Progenitor cell of endocrine pancreas (in vitro differentiated cells): ENCODE measurements around the gene TMEM129. TPM values are rescaled to one million over a fixed set of nuclear protein-coding genes. Genes with fewer than 3 reads are reported as not detected.

Experiments used
- DNase-seq: peaks from one replicate; pipeline ENCODE4 v3.0.0; 2021; ENCODE audit warnings: low spot score; ENCODE audit not compliant: unreplicated experiment
- H3K27ac Mint-ChIP-seq: 2 replicates; pipeline ENCODE4 v1.8.0; 2021; ENCODE audit warnings: mild to moderate bottlenecking, moderate library complexity, mixed read lengths
- H3K27me3 Mint-ChIP-seq: 2 replicates; pipeline ENCODE4 v1.8.0; 2021; ENCODE audit warnings: mixed read lengths
- H3K36me3 Mint-ChIP-seq: 2 replicates; pipeline ENCODE4 v1.8.0; 2022; ENCODE audit warnings: mixed read lengths; ENCODE audit not compliant: insufficient read depth
- H3K4me1 Mint-ChIP-seq: 2 replicates; pipeline ENCODE4 v1.8.0; 2021; ENCODE audit warnings: low read depth, mixed read lengths
- H3K4me3 Mint-ChIP-seq: 2 replicates; pipeline ENCODE4 v1.8.0; 2021; ENCODE audit warnings: low read depth, mild to moderate bottlenecking, moderate library complexity, mixed read lengths
- H3K9me3 Mint-ChIP-seq: 2 replicates; pipeline ENCODE4 v1.8.0; 2021; ENCODE audit warnings: low read depth, mixed read lengths
- total RNA-seq: library from RNA; stranded (reverse); gene quantifications from 2 replicates; pipeline ENCODE4 v1.2.1, GENCODE V29; 2021
- TF ChIP-seq, protein P1 (sequence below): fragments of 200-600 bp; sonication (generic); IDR thresholded peaks from one replicate; pipeline ENCODE4 v1.5.0; 2021; ENCODE audit warnings: antibody characterized with exemption, mild to moderate bottlenecking; ENCODE audit not compliant: unreplicated experiment

TMEM129 gene
- total RNA-seq, 1 donor from 2014 or later, result 30.0 TPM

DNA sequence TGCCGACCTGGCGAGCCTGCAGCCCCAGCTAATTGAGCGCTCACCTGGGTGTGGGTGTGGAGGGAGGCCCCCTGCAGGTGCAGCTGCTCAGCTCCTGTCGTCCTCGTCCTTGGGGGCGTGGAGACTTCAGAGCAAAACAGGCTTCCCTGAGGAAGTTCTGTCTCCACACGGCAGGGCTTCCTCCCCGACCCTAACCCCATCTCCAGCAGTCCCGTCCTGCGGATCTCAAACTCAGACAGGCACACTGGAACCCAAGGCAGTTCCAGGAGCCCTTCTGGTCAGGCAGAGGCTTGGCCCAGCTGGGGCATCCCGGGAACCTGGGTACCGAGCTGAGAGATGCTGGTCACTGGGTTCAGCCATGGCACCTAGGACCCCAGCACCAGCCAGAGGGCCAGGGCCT is 24.6 kb upstream of the TMEM129 start:
- Mint-ChIP-seq H3K36me3 (peaks cover 6% of the 10 kb centered on the region), H3K27me3 (no peaks in the 10 kb centered on the region), H3K4me3 (no peak overlapping the region), H3K27ac (no peak overlapping the region), H3K4me1 (no peaks in the 10 kb centered on the region), H3K9me3 (no peaks in the 10 kb centered on the region)
- no peak for DNase-seq
- TF ChIP-seq, protein P1, sequence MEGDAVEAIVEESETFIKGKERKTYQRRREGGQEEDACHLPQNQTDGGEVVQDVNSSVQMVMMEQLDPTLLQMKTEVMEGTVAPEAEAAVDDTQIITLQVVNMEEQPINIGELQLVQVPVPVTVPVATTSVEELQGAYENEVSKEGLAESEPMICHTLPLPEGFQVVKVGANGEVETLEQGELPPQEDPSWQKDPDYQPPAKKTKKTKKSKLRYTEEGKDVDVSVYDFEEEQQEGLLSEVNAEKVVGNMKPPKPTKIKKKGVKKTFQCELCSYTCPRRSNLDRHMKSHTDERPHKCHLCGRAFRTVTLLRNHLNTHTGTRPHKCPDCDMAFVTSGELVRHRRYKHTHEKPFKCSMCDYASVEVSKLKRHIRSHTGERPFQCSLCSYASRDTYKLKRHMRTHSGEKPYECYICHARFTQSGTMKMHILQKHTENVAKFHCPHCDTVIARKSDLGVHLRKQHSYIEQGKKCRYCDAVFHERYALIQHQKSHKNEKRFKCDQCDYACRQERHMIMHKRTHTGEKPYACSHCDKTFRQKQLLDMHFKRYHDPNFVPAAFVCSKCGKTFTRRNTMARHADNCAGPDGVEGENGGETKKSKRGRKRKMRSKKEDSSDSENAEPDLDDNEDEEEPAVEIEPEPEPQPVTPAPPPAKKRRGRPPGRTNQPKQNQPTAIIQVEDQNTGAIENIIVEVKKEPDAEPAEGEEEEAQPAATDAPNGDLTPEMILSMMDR, result no peak

DNA sequence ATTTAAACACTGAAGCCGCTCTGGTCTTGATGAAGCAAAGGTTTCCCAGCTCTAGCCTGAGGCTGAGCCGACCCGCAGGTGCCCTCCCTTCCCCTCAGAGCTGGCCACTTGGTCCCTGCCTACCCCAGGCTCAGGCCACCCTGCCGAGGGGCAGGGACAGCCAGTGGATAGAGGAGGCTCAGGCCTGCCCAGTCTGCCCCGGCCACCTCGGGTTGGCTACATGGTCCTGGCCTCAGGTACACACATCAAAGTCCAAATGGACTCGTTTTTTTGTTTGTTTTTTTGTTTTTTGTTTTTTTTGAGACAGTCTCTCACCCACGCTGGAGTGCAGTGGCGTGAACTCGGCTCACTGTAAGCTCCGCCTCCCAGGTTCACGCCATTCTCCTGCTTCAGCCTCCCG is 24.0 kb upstream of the TMEM129 start:
- TF ChIP-seq, protein P1, result no peak
- H3K27ac Mint-ChIP-seq, result no peak overlapping the region
- no peak overlapping the region for H3K4me3 Mint-ChIP-seq
- no peaks in the 10 kb centered on the region for H3K27me3 Mint-ChIP-seq
- no peaks in the 10 kb centered on the region for H3K9me3 Mint-ChIP-seq
- peaks cover 7% of the 10 kb centered on the region for H3K36me3 Mint-ChIP-seq
- no peaks in the 10 kb centered on the region for H3K4me1 Mint-ChIP-seq
- DNase-seq, result no peak

DNA sequence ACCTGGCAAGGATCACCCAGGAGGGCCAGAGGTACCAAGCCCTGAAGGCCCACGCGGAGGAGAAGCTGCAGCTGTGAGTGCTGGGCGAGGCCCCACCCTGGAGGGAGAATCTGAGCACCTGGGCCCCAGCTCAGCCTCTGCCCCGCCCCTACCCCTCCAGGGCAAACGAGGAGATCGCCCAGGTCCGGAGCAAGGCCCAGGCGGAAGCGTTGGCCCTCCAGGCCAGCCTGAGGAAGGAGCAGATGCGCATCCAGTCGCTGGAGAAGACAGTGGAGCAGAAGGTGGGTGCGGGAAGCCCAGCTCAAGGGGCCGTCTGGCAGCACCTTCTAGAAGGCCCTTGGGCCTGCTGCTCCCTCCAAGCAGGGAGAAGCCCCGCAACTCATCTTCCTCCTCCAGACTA is 23.4 kb upstream of the TMEM129 start:
- Mint-ChIP-seq H3K27me3 (no peaks in the 10 kb centered on the region), H3K9me3 (no peaks in the 10 kb centered on the region), H3K4me3 (no peak overlapping the region), H3K27ac (no peak overlapping the region), H3K36me3 (peaks cover 7% of the 10 kb centered on the region), H3K4me1 (no peaks in the 10 kb centered on the region)
- DNase-seq, result no peak
- TF ChIP-seq, protein P1, result no peak

DNA sequence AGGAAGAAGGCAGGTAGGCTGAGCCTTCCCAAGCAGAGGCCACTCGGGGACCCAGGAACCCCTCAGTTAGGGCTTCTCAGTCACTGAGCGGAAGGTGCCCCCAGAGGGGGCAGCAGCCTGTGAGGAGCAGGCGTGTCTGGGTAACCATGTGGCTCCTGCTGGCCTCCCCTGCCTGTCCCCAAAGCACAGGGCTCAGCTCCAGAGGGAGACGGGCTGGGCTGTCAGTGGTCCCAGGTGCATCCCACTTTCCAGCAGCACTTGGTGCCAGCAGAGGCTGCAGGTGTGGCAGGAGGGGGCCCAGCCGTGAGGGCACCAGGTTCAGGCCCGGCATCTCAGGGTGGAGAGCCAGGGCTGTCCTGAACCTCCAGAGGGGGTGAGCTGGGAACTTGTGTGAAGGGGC is 22.9 kb upstream of the TMEM129 start:
- no peaks in the 10 kb centered on the region for H3K4me1 Mint-ChIP-seq
- TF ChIP-seq, protein P1, result no peak
- peaks cover 9% of the 10 kb centered on the region for H3K36me3 Mint-ChIP-seq
- H3K4me3 Mint-ChIP-seq, result no peak overlapping the region
- H3K9me3 Mint-ChIP-seq, result no peaks in the 10 kb centered on the region
- H3K27ac Mint-ChIP-seq, result no peak overlapping the region
- DNase-seq, result no peak
- H3K27me3 Mint-ChIP-seq, result no peaks in the 10 kb centered on the region

DNA sequence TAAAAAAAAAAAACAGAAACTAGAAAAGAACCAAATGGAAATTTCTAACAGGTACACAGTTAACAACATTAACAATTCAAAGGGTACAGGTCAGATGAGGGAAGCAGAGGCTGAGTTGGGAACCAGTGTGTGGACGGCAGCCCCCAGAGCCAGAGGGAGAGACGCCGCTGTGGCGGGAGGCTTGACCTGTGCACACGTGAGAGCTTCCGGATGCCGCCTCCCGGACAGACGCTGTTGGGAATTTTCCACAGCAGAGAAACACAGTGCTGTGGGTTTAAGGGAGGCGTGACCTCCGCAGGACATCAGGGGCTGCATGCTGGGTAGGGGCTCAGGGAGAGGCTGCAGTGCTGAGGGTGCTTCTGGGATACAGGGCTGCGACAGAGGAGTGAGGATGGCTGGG is 22.4 kb upstream of the TMEM129 start:
- Mint-ChIP-seq H3K36me3 (peaks cover 14% of the 10 kb centered on the region), H3K27ac (no peak overlapping the region), H3K4me3 (no peak overlapping the region)

More for the DNA sequence above, 22.4 kb upstream of the TMEM129 start:
- Mint-ChIP-seq H3K4me1 (no peaks in the 10 kb centered on the region), H3K27me3 (no peaks in the 10 kb centered on the region), H3K9me3 (peaks cover 3% of the 10 kb centered on the region)
- TF ChIP-seq, protein P1, result no peak
- DNase-seq, result no peak
